NCI-H345 (cell line): ENCODE data around the gene DYNC1I1.
A peak's percentile ranks its signal among the peaks of the same experiment; 100 is the strongest.

Experiments used
- DNase-seq: peaks from one replicate; lab custom pipeline; 2025; lab: John Stamatoyannopoulos, UW

DYNC1I1 gene

GRCh38 chr7:95772298-95772770 lies at the start of gene DYNC1I1:
DYNC1I1 (plus strand) TSS chr7:95772554; CDS start chr7:95804730, 32,176 bp downstream.
- DNase-seq = peak; percentile 73

GRCh38 chr7:95723583-95724180 lies 48.7 kb upstream of the DYNC1I1 start:
- peak; percentile 57 for DNase-seq

- DNase-seq = no peak
These were observed 47.1 kb upstream of the DYNC1I1 start for GRCh38 chr7:95725205-95725604.

- DNase-seq = no peak
These were observed 41.7 kb upstream of the DYNC1I1 start for GRCh38 chr7:95730493-95731280.

GRCh38 chr7:95736635-95737034 lies 35.7 kb upstream of the DYNC1I1 start:
- no peak for DNase-seq

- peak; percentile 8 for DNase-seq
These were observed 34.4 kb upstream of the DYNC1I1 start for GRCh38 chr7:95737828-95738505.

GRCh38 chr7:95749044-95749443 lies 23.3 kb upstream of the DYNC1I1 start:
- no peak for DNase-seq

- DNase-seq = no peak
These were observed 22.8 kb upstream of the DYNC1I1 start for GRCh38 chr7:95749515-95749914.

- DNase-seq = no peak
These were observed 18.9 kb upstream of the DYNC1I1 start for GRCh38 chr7:95753440-95753839.

GRCh38 chr7:95755277-95755934 lies 16.9 kb upstream of the DYNC1I1 start:
- no peak for DNase-seq

GRCh38 chr7:95758187-95758586 lies 14.2 kb upstream of the DYNC1I1 start:
- peak; percentile 76 for DNase-seq

GRCh38 chr7:95766086-95766485 lies 6.3 kb upstream of the DYNC1I1 start:
- no peak for DNase-seq

- DNase-seq = no peak
These were observed 5.7 kb upstream of the DYNC1I1 start for GRCh38 chr7:95766657-95767056.

- peak; percentile 24 for DNase-seq
These were observed 622 bp downstream of the DYNC1I1 start for GRCh38 chr7:95772771-95773581.

GRCh38 chr7:95776561-95777185 lies 4.3 kb downstream of the DYNC1I1 start:
- no peak for DNase-seq

GRCh38 chr7:95777269-95777668 lies 4.9 kb downstream of the DYNC1I1 start:
- no peak for DNase-seq

GRCh38 chr7:95780665-95781064 lies 8.3 kb downstream of the DYNC1I1 start:
- no peak for DNase-seq

GRCh38 chr7:95781961-95782586 lies 9.7 kb downstream of the DYNC1I1 start:
- no peak for DNase-seq

- DNase-seq = no peak
These were observed 12.4 kb downstream of the DYNC1I1 start for GRCh38 chr7:95784796-95785195.

- no peak for DNase-seq
These were observed 15.9 kb downstream of the DYNC1I1 start for GRCh38 chr7:95788258-95788657.

- no peak for DNase-seq
These were observed 16.5 kb downstream of the DYNC1I1 start for GRCh38 chr7:95788884-95789283.
